CD4-positive, alpha-beta T cell treated with Interleukin-2 at 100 ng/mL for 4 hours (primary cell): Measurements from ENCODE around the gene CZIB.

Experiments
- DNase-seq: peaks from one replicate; pipeline ENCODE4 v3.0.0-alpha.2; 2020; ENCODE audit warnings: low spot score

The CZIB gene

GRCh38 chr1:53220171-53220961 lies at the start of gene CZIB:
TSS of gene CZIB (minus strand) at chr1:53220634. CDS start at chr1:53220575, 59 bp downstream.
- peak; percentile 93 for DNase-seq

- DNase-seq, result no peak
These were observed 49.7 kb upstream of the CZIB start for GRCh38 chr1:53270107-53270506.

- no peak for DNase-seq
These were observed 47.3 kb upstream of the CZIB start for GRCh38 chr1:53267761-53268160.

GRCh38 chr1:53266038-53266437 lies 45.6 kb upstream of the CZIB start:
- DNase-seq, result no peak

- no peak for DNase-seq
These were observed 45.1 kb upstream of the CZIB start for GRCh38 chr1:53265581-53265980.

GRCh38 chr1:53264048-53264447 lies 43.6 kb upstream of the CZIB start:
- DNase-seq, result no peak

- no peak for DNase-seq
These were observed 41.6 kb upstream of the CZIB start for GRCh38 chr1:53262000-53262399.

- DNase-seq, result no peak
These were observed 40.3 kb upstream of the CZIB start for GRCh38 chr1:53260631-53261247.

- no peak for DNase-seq
These were observed 39.5 kb upstream of the CZIB start for GRCh38 chr1:53259932-53260331.

- no peak for DNase-seq
These were observed 37.8 kb upstream of the CZIB start for GRCh38 chr1:53258216-53258615.

- DNase-seq, result no peak
These were observed 37.1 kb upstream of the CZIB start for GRCh38 chr1:53257454-53258081.

- DNase-seq, result no peak
These were observed 36.3 kb upstream of the CZIB start for GRCh38 chr1:53256511-53257453.

GRCh38 chr1:53255031-53255430 lies 34.6 kb upstream of the CZIB start:
- DNase-seq, result no peak

- DNase-seq, result no peak
These were observed 33.7 kb upstream of the CZIB start for GRCh38 chr1:53254011-53254640.

- no peak for DNase-seq
These were observed 29.9 kb upstream of the CZIB start for GRCh38 chr1:53250325-53250724.

- DNase-seq, result no peak
These were observed 29.3 kb upstream of the CZIB start for GRCh38 chr1:53249706-53250105.

GRCh38 chr1:53246261-53247134 lies 26.1 kb upstream of the CZIB start:
- DNase-seq, result no peak

GRCh38 chr1:53244141-53244540 lies 23.7 kb upstream of the CZIB start:
- DNase-seq, result no peak

GRCh38 chr1:53242381-53242780 lies 21.9 kb upstream of the CZIB start:
- DNase-seq, result no peak

- no peak for DNase-seq
These were observed 21.4 kb upstream of the CZIB start for GRCh38 chr1:53241828-53242227.
